Endothelial cell of umbilical vein (primary cell): ENCODE data around the gene TNFRSF8. TPM values are rescaled to one million over a fixed set of nuclear protein-coding genes. Genes with fewer than 3 reads are reported as not detected.

Source experiments
- BruUV-seq: library from RNA; stranded (reverse); fragments of 400-500 nt; replicated peaks from 2 replicates; lab custom pipeline; 2021; lab: Mats Ljungman, UMichigan
- CTCF ChIA-PET: fragments of 300-600, 350-600 bp; sonication (Branson Sonifier 250); formaldehyde crosslinking; loops from one replicate; lab custom pipeline; 2021; ENCODE audit warnings: antibody characterized with exemption, inconsistent platforms; lab: Charles Lee
- POLR2A ChIA-PET: fragments of 300-600, 350-600 bp; sonication (Branson Sonifier 250); formaldehyde crosslinking; loops from one replicate; lab custom pipeline; 2021; ENCODE audit warnings: antibody characterized with exemption, inconsistent platforms; lab: Charles Lee
- DNase-seq: peaks from one replicate; pipeline ENCODE4 v3.0.0-alpha.2; 2011; ENCODE audit warnings: low read depth, low spot score
- FAIRE-seq: peaks from 2 replicates; lab custom pipeline; 2011; peaks lifted over from hg19 to GRCh38; lab: Jason Lieb, UNC
- H2AFZ ChIP-seq: 2 replicates; pipeline ENCODE4 v1.6.0; 2012; ENCODE audit warnings: low read depth, low read length, control low read depth, inconsistent platforms
- H3K27ac ChIP-seq: 2 replicates; pipeline ENCODE4 v1.5.1; 2011; ENCODE audit warnings: low read depth, mild to moderate bottlenecking, control low read depth, low read length, moderate library complexity; ENCODE audit not compliant: insufficient read depth
- H3K27me3 ChIP-seq, 2 experiments: 2 replicates each; pipeline versions ENCODE4 v1.6.0 to v1.6.1; 2011; ENCODE audit warnings: low read length in 2 of 2, mixed read lengths in 1 of 2; ENCODE audit not compliant: control insufficient read depth in 2 of 2, insufficient read depth in 2 of 2
- H3K36me3 ChIP-seq, 2 experiments: 2 replicates in 1 of 2; 3 replicates in 1 of 2; pipeline ENCODE4 v1.5.1; 2011; ENCODE audit warnings: low read length in 2 of 2, mild to moderate bottlenecking in 1 of 2, moderate library complexity in 1 of 2; ENCODE audit not compliant: control insufficient read depth in 2 of 2, insufficient read depth in 2 of 2; ENCODE audit errors: extremely low read depth in 1 of 2
- H3K4me1 ChIP-seq: 3 replicates; pipeline ENCODE4 v1.5.1; 2011; ENCODE audit warnings: mild to moderate bottlenecking, low read length; ENCODE audit not compliant: control insufficient read depth, insufficient read depth; ENCODE audit errors: extremely low read depth
- H3K4me2 ChIP-seq: 2 replicates; pipeline ENCODE4 v1.6.1; 2011; ENCODE audit warnings: low read length, control low read depth, mixed read lengths; ENCODE audit not compliant: insufficient read depth
- H3K4me3 ChIP-seq, 3 experiments: fragments of 200-600 bp in 1 of 3; sonication (generic), shearing (Covaris generic) in 1 of 3; replicated peaks in 1 of 3; 2 replicates each; pipeline ENCODE4 v1.5.1; 2011 to 2016; ENCODE audit warnings: control low read depth in 3 of 3, low read length in 3 of 3, mild to moderate bottlenecking in 2 of 3, inconsistent platforms in 1 of 3, low read depth in 1 of 3, moderate library complexity in 1 of 3; ENCODE audit not compliant: insufficient read depth in 1 of 3
- H3K79me2 ChIP-seq: 2 replicates; pipeline ENCODE4 v1.6.0; 2012; ENCODE audit warnings: low read length, inconsistent platforms; ENCODE audit not compliant: control insufficient read depth, insufficient read depth
- H3K9ac ChIP-seq: replicated peaks from 2 replicates; pipeline ENCODE3; 2011; ENCODE audit warnings: low read length, control low read depth; ENCODE audit not compliant: insufficient read depth; ENCODE audit errors: extremely low read depth
- H3K9me1 ChIP-seq: replicated peaks from 3 replicates; pipeline ENCODE4 v1.6.0; 2011; ENCODE audit warnings: mild to moderate bottlenecking, low read length; ENCODE audit not compliant: control insufficient read depth, insufficient read depth; ENCODE audit errors: extremely low read depth
- H3K9me3 ChIP-seq: replicated peaks from 2 replicates; pipeline ENCODE4 v1.5.1; 2012; ENCODE audit warnings: low read length, inconsistent platforms; ENCODE audit not compliant: control insufficient read depth, insufficient read depth
- H4K20me1 ChIP-seq: replicated peaks from 2 replicates; pipeline ENCODE3; 2011; ENCODE audit warnings: mild to moderate bottlenecking, low read length; ENCODE audit not compliant: control insufficient read depth, insufficient read depth; ENCODE audit errors: extremely low read depth
- EZH2 ChIP-seq: IDR thresholded peaks from 2 replicates; pipeline ENCODE4 v1.6.1; 2012; ENCODE audit warnings: borderline replicate concordance, low read depth, mild to moderate bottlenecking, moderate library complexity, low read length, inconsistent platforms; ENCODE audit not compliant: severe bottlenecking
- POLR2A ChIP-seq: IDR thresholded peaks from 2 replicates; pipeline ENCODE4 v1.6.1; 2012; ENCODE audit warnings: low read depth, mild to moderate bottlenecking, control low read depth, low read length
- POLR2AphosphoS5 ChIP-seq: IDR thresholded peaks from 2 replicates; pipeline ENCODE4 v1.6.1; 2012; ENCODE audit warnings: low read depth, mild to moderate bottlenecking, control low read depth, low read length, moderate library complexity; ENCODE audit not compliant: insufficient read depth
- dilution Hi-C: fragments of 300-500 bp; cut with MboI; formaldehyde crosslinking; loops from one replicate; pipeline ENCODE4 v1.15.0; 2019; ENCODE audit warnings: low sequenced_read_pairs; ENCODE audit not compliant: extremely low pct_ligation_motif_present
- intact Hi-C: fragments of 100-400 bp; cut with micrococcal nuclease; formaldehyde crosslinking; loops from one replicate; pipeline ENCODE4 v1.10.0; 2022
- polyA plus RNA-seq, 4 experiments: library from polyadenylated mRNA; depleted of rRNA in 3 of 4; stranded (reverse) in 3 of 4; unstranded in 1 of 4; fragments of >200 nt; gene quantifications; 2 replicates each; pipeline versions ENCODE4 v1.2.1 to v1.2.3, GENCODE V29; 2011 to 2012; ENCODE audit warnings: missing spikeins in 1 of 4
- total RNA-seq: library from RNA; stranded (reverse); gene quantifications from 2 replicates; pipeline ENCODE4 v1.2.3, GENCODE V29; 2021
- TF ChIP-seq, protein P1 (sequence below): IDR thresholded peaks from 2 replicates; pipeline ENCODE4 v1.6.1; 2011; ENCODE audit not compliant: insufficient read depth, insufficient read length

Gene TNFRSF8
- total and polyA plus RNA-seq, 2 donors (not counting 3 experiments of a cell fraction or from before 2014, with no cell fraction given) = 0.47 TPM; not detected in 1

DNA sequence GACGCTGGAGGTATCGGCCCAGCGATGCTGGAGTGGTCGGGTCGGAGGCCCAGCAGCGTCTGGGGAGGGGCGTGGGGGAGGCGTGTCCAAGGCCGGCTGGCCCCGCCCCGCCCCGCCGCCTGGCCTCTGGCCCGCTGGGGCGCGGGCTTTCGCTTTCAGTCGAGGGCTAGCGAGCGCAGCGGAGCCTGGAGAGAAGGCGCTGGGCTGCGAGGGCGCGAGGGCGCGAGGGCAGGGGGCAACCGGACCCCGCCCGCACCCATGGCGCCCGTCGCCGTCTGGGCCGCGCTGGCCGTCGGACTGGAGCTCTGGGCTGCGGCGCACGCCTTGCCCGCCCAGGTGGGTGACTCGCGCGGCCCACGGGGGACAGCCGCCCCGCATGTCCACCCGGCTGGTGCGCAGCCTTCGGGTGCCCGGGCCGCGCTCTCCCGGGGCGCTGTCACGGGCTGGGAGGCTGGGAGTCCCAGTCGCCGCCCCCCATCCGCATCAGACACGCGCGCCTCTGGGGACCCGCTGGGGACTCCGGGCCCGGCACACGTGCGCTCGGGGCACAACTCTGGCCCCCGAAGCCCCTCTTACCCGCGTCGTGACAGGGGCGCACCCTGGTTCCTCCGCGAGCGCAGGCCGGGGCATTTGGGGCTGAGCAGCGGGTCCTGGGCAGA, 103.9 kb downstream of the TNFRSF8 start, which contains the start of gene TNFRSF1B:
Gene TNFRSF1B (plus strand): TSS at position 158 of the 659 bp plus-strand sequence. CDS start 101 bp downstream, at position 259.
- H4K20me1 ChIP-seq = no peaks in the 10 kb centered on the region
- H3K4me1 ChIP-seq = peaks cover 25% of the 10 kb centered on the region
- no peaks in the 10 kb centered on the region for H3K27me3 ChIP-seq
- H3K79me2 ChIP-seq = peaks cover 31% of the 10 kb centered on the region
- peak within 1 kb of the TSS; percentile 85 for H3K4me2 ChIP-seq
- dilution Hi-C loops (no loop called here), intact Hi-C loops (loop anchor here (1.0 to 2.0 kb wide), 4 partner anchors 17 to 41 kb away; no protein-coding TSS in a partner anchor)
- no TSS peak for BruUV-seq
- H3K9ac ChIP-seq = peak within 1 kb of the TSS; percentile 73
- TF ChIP-seq POLR2AphosphoS5 = peak; percentile 85
- TF ChIP-seq, protein P1, sequence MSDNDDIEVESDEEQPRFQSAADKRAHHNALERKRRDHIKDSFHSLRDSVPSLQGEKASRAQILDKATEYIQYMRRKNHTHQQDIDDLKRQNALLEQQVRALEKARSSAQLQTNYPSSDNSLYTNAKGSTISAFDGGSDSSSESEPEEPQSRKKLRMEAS = no peak
- TF ChIP-seq EZH2 = no peak
- TF ChIP-seq POLR2A = peak; percentile 85
- H3K4me3 ChIP-seq = peak within 1 kb of the TSS; percentile 74 to 84 (median 77)
- DNase-seq (peak; percentile 71), FAIRE-seq (peak; percentile 62)
- ChIA-PET CTCF (interaction anchor here (1.0 to 5.5 kb wide), 3 partner anchors 14 to 42 kb away, joined by 3 to 48 read pairs (median 7); no protein-coding TSS in a partner anchor), POLR2A (no interaction called here)
- no peaks in the 10 kb centered on the region for H3K9me3 ChIP-seq
- H3K36me3 ChIP-seq = peaks cover 0 to 3% of the 10 kb centered on the region in 2 experiments
- peak within 1 kb of the TSS; percentile 25 for H3K27ac ChIP-seq
- H3K9me1 ChIP-seq = no peaks in the 10 kb centered on the region
- H2AFZ ChIP-seq = peak within 1 kb of the TSS; percentile 64
